Loucy (cell line): ENCODE results near the gene CPSF4.

Experiments used
- H2AFZ ChIP-seq: fragments of 200-600 bp; sonication (generic); 2 replicates; pipeline ENCODE4 v1.6.0; 2016; ENCODE audit warnings: antibody characterized with exemption, mild to moderate bottlenecking, low read length, moderate library complexity
- H3F3A ChIP-seq: fragments of 200-600 bp; 2 replicates; pipeline ENCODE4 v1.6.0; 2016; ENCODE audit warnings: antibody characterized with exemption, low read depth, mild to moderate bottlenecking
- H3K27me3 ChIP-seq: fragments of 200-600 bp; sonication (generic); 2 replicates; pipeline ENCODE4 v1.6.1; 2014; ENCODE audit warnings: low read length, mild to moderate bottlenecking; ENCODE audit not compliant: insufficient read depth, poor library complexity, severe bottlenecking
- H3K36me3 ChIP-seq: fragments of 200-600 bp; sonication (generic); 2 replicates; pipeline ENCODE4 v1.6.1; 2016; ENCODE audit warnings: low read length; ENCODE audit not compliant: insufficient read depth
- H3K4me1 ChIP-seq: fragments of 200-600 bp; sonication (generic); 2 replicates; pipeline ENCODE4 v1.5.1; 2014; ENCODE audit warnings: low read length, mild to moderate bottlenecking; ENCODE audit not compliant: insufficient read depth, poor library complexity, severe bottlenecking
- H3K4me2 ChIP-seq: fragments of 200-600 bp; sonication (generic); 2 replicates; pipeline ENCODE4 v1.6.0; 2014; ENCODE audit warnings: antibody characterized with exemption, low read length, low read depth, mild to moderate bottlenecking; ENCODE audit not compliant: poor library complexity, severe bottlenecking
- H3K4me3 ChIP-seq: fragments of 200-600 bp; sonication (generic); 2 replicates; pipeline ENCODE4 v1.5.1; 2014; ENCODE audit warnings: low read length, mild to moderate bottlenecking, mixed read lengths; ENCODE audit not compliant: poor library complexity, severe bottlenecking
- H3K79me2 ChIP-seq: fragments of 200-600 bp; sonication (generic); 2 replicates; pipeline ENCODE4 v1.6.1; 2014; ENCODE audit warnings: low read length; ENCODE audit not compliant: insufficient read depth
- H3K9ac ChIP-seq: fragments of 200-600 bp; sonication (generic); 2 replicates; pipeline ENCODE4 v1.6.0; 2014; ENCODE audit warnings: mild to moderate bottlenecking, low read depth, low read length, moderate library complexity; ENCODE audit not compliant: poor library complexity, severe bottlenecking
- H3K9me2 ChIP-seq: fragments of 200-600 bp; sonication (generic); replicated peaks from 2 replicates; pipeline ENCODE4 v1.6.1; 2016; ENCODE audit warnings: low read depth, low read length, mixed read lengths
- H3K9me3 ChIP-seq: fragments of 200-600 bp; sonication (generic); 2 replicates; pipeline ENCODE4 v1.6.1; 2014; ENCODE audit warnings: mild to moderate bottlenecking, antibody characterized with exemption, low read length, low read depth; ENCODE audit not compliant: insufficient read depth
- H4K20me1 ChIP-seq: fragments of 200-600 bp; sonication (generic); 2 replicates; pipeline ENCODE4 v1.6.0; 2014; ENCODE audit warnings: antibody characterized with exemption, low read length, mild to moderate bottlenecking; ENCODE audit not compliant: insufficient read depth, poor library complexity, severe bottlenecking
- EZH2phosphoT487 ChIP-seq: fragments of 200-600 bp; IDR thresholded peaks from 2 replicates; pipeline ENCODE4 v1.6.1; 2018; ENCODE audit warnings: antibody characterized with exemption, mild to moderate bottlenecking, moderate library complexity, borderline replicate concordance
- TF ChIP-seq, protein P1 (sequence below): fragments of 200-600 bp; sonication (generic); conservative IDR thresholded peaks from 2 replicates; pipeline ENCODE4 v1.5.1; 2014; ENCODE audit warnings: mild to moderate bottlenecking, antibody characterized with exemption, low read length

Gene CPSF4

DNA sequence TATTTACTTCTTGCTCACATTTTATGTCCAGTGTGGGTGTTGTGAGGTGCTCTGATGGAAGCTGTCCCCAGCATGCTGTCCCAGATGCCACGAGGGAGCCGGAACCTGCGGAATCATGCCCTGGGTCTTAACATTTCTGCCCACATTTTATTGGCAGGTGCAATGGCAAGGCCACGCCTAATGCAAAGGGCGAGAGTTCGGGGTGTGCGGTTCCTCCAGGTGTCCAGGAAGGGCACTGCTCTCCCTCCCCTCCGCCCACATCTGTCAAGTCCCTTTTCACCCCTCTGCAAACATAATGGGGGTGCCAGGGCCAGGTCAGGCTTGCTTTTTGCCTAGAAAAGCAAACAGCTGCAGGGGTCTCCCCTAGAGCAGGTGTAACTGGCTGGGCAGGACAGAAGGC, 46.7 kb upstream of the CPSF4 start:
- Histone ChIP-seq H3K4me3 (no peak overlapping the region), H3K4me1 (no peaks in the 10 kb centered on the region), H3K36me3 (peaks cover 77% of the 10 kb centered on the region; the same call in 1 of the 2 replicates), H3K27me3 (no peaks in the 10 kb centered on the region), H3K9me2 (no peaks in the 10 kb centered on the region), H4K20me1 (no peaks in the 10 kb centered on the region), H3K9ac (no peak overlapping the region), H3K9me3 (no peaks in the 10 kb centered on the region), H3K4me2 (no peak overlapping the region), H3K79me2 (no peaks in the 10 kb centered on the region), H3F3A (no peaks in the 10 kb centered on the region), H2AFZ (no peak overlapping the region)
- TF ChIP-seq, protein P1, sequence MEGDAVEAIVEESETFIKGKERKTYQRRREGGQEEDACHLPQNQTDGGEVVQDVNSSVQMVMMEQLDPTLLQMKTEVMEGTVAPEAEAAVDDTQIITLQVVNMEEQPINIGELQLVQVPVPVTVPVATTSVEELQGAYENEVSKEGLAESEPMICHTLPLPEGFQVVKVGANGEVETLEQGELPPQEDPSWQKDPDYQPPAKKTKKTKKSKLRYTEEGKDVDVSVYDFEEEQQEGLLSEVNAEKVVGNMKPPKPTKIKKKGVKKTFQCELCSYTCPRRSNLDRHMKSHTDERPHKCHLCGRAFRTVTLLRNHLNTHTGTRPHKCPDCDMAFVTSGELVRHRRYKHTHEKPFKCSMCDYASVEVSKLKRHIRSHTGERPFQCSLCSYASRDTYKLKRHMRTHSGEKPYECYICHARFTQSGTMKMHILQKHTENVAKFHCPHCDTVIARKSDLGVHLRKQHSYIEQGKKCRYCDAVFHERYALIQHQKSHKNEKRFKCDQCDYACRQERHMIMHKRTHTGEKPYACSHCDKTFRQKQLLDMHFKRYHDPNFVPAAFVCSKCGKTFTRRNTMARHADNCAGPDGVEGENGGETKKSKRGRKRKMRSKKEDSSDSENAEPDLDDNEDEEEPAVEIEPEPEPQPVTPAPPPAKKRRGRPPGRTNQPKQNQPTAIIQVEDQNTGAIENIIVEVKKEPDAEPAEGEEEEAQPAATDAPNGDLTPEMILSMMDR, result no peak
- no peak for TF ChIP-seq EZH2phosphoT487

DNA sequence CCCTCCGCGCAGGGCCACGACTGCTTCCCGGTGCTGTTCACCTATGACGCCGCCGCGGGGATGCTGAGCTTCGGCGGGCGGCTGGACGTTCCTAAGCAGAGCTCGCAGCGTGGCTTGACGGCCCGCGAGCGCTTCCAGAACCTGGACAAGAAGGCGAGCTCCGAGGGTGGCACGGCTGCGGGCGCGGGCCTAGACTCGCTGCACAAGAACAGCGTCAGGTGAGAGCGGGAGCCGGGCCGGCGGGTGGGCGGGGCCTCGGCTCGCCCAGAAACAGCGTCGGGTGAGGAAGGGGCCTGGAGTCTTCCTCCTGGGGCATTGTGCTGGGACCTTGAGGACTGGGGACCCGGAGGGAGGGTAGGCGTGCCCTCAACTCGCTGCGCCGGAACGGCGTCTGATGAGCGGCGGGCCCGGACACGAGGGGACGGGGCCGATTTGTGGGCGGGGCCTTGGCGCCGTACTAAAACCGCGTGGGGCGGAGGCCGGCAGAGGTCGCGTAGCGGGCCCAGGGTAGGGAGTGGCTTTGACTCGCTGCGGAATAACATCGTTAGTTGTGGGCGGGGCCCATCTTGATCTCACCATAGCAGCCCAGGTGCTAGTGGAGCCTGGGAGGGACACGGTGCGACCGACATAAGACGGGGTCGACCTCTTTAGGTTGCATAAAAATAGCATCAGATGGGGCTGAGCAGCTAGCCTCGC, 45.9 kb upstream of the CPSF4 start:
- Histone ChIP-seq H4K20me1 (no peaks in the 10 kb centered on the region), H3K4me2 (no peak overlapping the region), H3K4me3 (no peak overlapping the region), H3K9me3 (no peaks in the 10 kb centered on the region), H3K9ac (no peak overlapping the region), H3K4me1 (no peaks in the 10 kb centered on the region), H3K36me3 (peaks cover 83% of the 10 kb centered on the region; the same call in 1 of the 2 replicates), H3K9me2 (no peaks in the 10 kb centered on the region), H3K79me2 (no peaks in the 10 kb centered on the region), H3K27me3 (no peaks in the 10 kb centered on the region), H2AFZ (no peak overlapping the region), H3F3A (no peaks in the 10 kb centered on the region)
- TF ChIP-seq, protein P1, result no peak
- no peak for TF ChIP-seq EZH2phosphoT487

GRCh38 chr7:99393355-99394187, 45.2 kb upstream of the CPSF4 start:
- Histone ChIP-seq H3K9me2 (no peaks in the 10 kb centered on the region), H3K9me3 (no peaks in the 10 kb centered on the region), H3F3A (no peaks in the 10 kb centered on the region), H2AFZ (no peak overlapping the region), H3K4me1 (no peaks in the 10 kb centered on the region), H3K4me2 (no peak overlapping the region), H3K4me3 (no peak overlapping the region), H3K36me3 (peaks cover 83% of the 10 kb centered on the region; the same call in 1 of the 2 replicates), H3K79me2 (no peaks in the 10 kb centered on the region), H4K20me1 (peaks cover under 1% of the 10 kb centered on the region), H3K9ac (no peak overlapping the region), H3K27me3 (no peaks in the 10 kb centered on the region)
- TF ChIP-seq EZH2phosphoT487, result no peak
- TF ChIP-seq, protein P1, result no peak
